GM19452 (cell line): Measurements from ENCODE around the gene CNOT2.

Experiments
- ATAC-seq: cut with Tn5 transposase; IDR thresholded peaks from one replicate; pipeline ENCODE4 v1.9.1; 2021; ENCODE audit not compliant: unreplicated experiment

The CNOT2 gene

GRCh38 chr12:70242695-70243509 lies at the start of gene CNOT2:
Gene CNOT2 (plus strand): TSS chr12:70243433. CDS start chr12:70278227, 34,794 bp downstream.
- ATAC-seq = peak; percentile 69

GRCh38 chr12:70194076-70194475 lies 49.2 kb upstream of the CNOT2 start:
- ATAC-seq = no peak

- no peak for ATAC-seq
Measured at GRCh38 chr12:70196811-70197281, 46.4 kb upstream of the CNOT2 start.

GRCh38 chr12:70197345-70197744 lies 45.9 kb upstream of the CNOT2 start:
- no peak for ATAC-seq

- no peak for ATAC-seq
Measured at GRCh38 chr12:70213707-70214106, 29.5 kb upstream of the CNOT2 start.

GRCh38 chr12:70214972-70215617 lies 28.1 kb upstream of the CNOT2 start:
- ATAC-seq = no peak

GRCh38 chr12:70217416-70217815 lies 25.8 kb upstream of the CNOT2 start:
- ATAC-seq = no peak

GRCh38 chr12:70221626-70222025 lies 21.6 kb upstream of the CNOT2 start:
- ATAC-seq = no peak

GRCh38 chr12:70227911-70228310 lies 15.3 kb upstream of the CNOT2 start:
- ATAC-seq = no peak

- ATAC-seq = no peak
Measured at GRCh38 chr12:70230934-70231606, 12.2 kb upstream of the CNOT2 start.

- ATAC-seq = no peak
Measured at GRCh38 chr12:70236990-70237389, 6.2 kb upstream of the CNOT2 start.

- no peak for ATAC-seq
Measured at GRCh38 chr12:70240673-70241072, 2.6 kb upstream of the CNOT2 start.

GRCh38 chr12:70241845-70242244 lies 1.4 kb upstream of the CNOT2 start:
- no peak for ATAC-seq

- ATAC-seq = peak; percentile 52
Measured at GRCh38 chr12:70243510-70244371, 508 bp downstream of the CNOT2 start.

GRCh38 chr12:70244409-70244808 lies 1.2 kb downstream of the CNOT2 start:
- ATAC-seq = no peak

GRCh38 chr12:70245458-70245857 lies 2.2 kb downstream of the CNOT2 start:
- no peak for ATAC-seq

GRCh38 chr12:70246580-70246979 lies 3.3 kb downstream of the CNOT2 start:
- ATAC-seq = no peak

GRCh38 chr12:70247653-70248199 lies 4.5 kb downstream of the CNOT2 start:
- no peak for ATAC-seq

- ATAC-seq = no peak
Measured at GRCh38 chr12:70248876-70249275, 5.6 kb downstream of the CNOT2 start.

GRCh38 chr12:70249903-70250302 lies 6.7 kb downstream of the CNOT2 start:
- ATAC-seq = no peak

- ATAC-seq = no peak
Measured at GRCh38 chr12:70251226-70251625, 8.0 kb downstream of the CNOT2 start.
